Testis (tissue), 2 donors: Measurements from ENCODE around the gene POR.
"Not testable (repeated sequence)": the region's sequence is repeated elsewhere in the genome, so short reads cannot be mapped to it uniquely, and the experiment has no call there.

Experiments
- CTCF ChIP-seq, 3 experiments: fragments of 450-650 bp in 2 of 3; fragments of 200-600 bp in 1 of 3; sonication (generic) in 1 of 3; IDR thresholded peaks; one replicate each; pipeline ENCODE4 v1.5.1; 2016 to 2019; ENCODE audit warnings: antibody characterized with exemption in 3 of 3, mild to moderate bottlenecking in 2 of 3, moderate library complexity in 1 of 3
- POLR2A ChIP-seq: fragments of 450-650 bp; IDR thresholded peaks from one replicate; pipeline ENCODE4 v1.6.1; 2017; ENCODE audit warnings: antibody characterized with exemption, mild to moderate bottlenecking, moderate library complexity

DNA sequence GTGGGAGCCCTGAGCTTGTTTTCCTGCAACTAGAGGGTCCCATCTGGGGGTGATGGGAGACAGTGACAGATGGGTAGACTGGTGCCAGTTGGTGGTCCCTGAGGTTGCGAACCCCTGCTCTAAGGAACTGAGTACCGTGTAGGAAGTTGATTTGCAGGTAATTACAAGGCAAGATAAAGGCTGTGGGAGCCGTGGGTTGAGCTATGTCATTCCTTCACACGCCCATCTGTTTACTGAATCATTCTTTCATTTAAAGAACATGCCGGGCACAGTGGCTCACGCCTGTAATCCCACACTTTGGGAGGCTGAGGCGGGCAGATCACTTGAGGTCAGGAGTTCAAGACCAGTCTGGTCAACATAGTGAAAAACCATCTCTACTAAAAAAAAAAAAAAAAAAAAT is 23.7 kb upstream of the POR start:
- not testable (repeated sequence) for TF ChIP-seq POLR2A; CTCF (IDR thresholded peaks at IDR 0.05)
